Astrocyte of the spinal cord (primary cell): ENCODE data around the gene SLC5A5.

Source experiments
- DNase-seq: peaks from one replicate; pipeline ENCODE4 v3.0.0; 2011; ENCODE audit warnings: low read depth, low spot score
- H3K4me3 ChIP-seq: 2 replicates; pipeline ENCODE4 v1.5.1; 2011; ENCODE audit warnings: low read depth, mild to moderate bottlenecking, low read length, moderate library complexity
- in situ Hi-C: cut with HindIII; loops from 2 replicates; pipeline ENCODE4 v1.10.0; 2017; ENCODE audit warnings: low sequenced_read_pairs
- TF ChIP-seq, protein P1 (sequence below): IDR thresholded peaks from 2 replicates; pipeline ENCODE4 v1.5.1; 2012; ENCODE audit warnings: low read depth, mild to moderate bottlenecking, low read length, inconsistent platforms

SLC5A5 gene

GRCh38 chr19:17871878-17872250, at the start of gene SLC5A5:
SLC5A5 (plus strand) TSS chr19:17871945; CDS start chr19:17872320, 375 bp downstream.
- no peak for DNase-seq

GRCh38 chr19:17824339-17824738, 47.4 kb upstream of the SLC5A5 start:
- TF ChIP-seq, protein P1, sequence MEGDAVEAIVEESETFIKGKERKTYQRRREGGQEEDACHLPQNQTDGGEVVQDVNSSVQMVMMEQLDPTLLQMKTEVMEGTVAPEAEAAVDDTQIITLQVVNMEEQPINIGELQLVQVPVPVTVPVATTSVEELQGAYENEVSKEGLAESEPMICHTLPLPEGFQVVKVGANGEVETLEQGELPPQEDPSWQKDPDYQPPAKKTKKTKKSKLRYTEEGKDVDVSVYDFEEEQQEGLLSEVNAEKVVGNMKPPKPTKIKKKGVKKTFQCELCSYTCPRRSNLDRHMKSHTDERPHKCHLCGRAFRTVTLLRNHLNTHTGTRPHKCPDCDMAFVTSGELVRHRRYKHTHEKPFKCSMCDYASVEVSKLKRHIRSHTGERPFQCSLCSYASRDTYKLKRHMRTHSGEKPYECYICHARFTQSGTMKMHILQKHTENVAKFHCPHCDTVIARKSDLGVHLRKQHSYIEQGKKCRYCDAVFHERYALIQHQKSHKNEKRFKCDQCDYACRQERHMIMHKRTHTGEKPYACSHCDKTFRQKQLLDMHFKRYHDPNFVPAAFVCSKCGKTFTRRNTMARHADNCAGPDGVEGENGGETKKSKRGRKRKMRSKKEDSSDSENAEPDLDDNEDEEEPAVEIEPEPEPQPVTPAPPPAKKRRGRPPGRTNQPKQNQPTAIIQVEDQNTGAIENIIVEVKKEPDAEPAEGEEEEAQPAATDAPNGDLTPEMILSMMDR, result no peak
- H3K4me3 ChIP-seq, result no peak overlapping the region
- in situ Hi-C loops, result no loop called here
- DNase-seq, result no peak

More at GRCh38 chr19:17871878-17872250, at the start of gene SLC5A5:
- in situ Hi-C loops, result no loop called here
- H3K4me3 ChIP-seq, result no peak within 1 kb of the TSS
- TF ChIP-seq, protein P1, result no peak

GRCh38 chr19:17826508-17827056, 45.2 kb upstream of the SLC5A5 start:
- DNase-seq, result no peak
- H3K4me3 ChIP-seq, result no peak overlapping the region
- in situ Hi-C loops, result no loop called here
- TF ChIP-seq, protein P1, result no peak

GRCh38 chr19:17829855-17830566, 41.7 kb upstream of the SLC5A5 start:
- peak overlapping the region; percentile 2 for H3K4me3 ChIP-seq
- DNase-seq, result peak; percentile 13
- TF ChIP-seq, protein P1, result no peak
- in situ Hi-C loops, result no loop called here

GRCh38 chr19:17830567-17831418, 41.0 kb upstream of the SLC5A5 start:
- in situ Hi-C loops, result no loop called here
- peak; percentile 69 for DNase-seq
- TF ChIP-seq, protein P1, result no peak
- peak overlapping the region; percentile 2 for H3K4me3 ChIP-seq

DNA sequence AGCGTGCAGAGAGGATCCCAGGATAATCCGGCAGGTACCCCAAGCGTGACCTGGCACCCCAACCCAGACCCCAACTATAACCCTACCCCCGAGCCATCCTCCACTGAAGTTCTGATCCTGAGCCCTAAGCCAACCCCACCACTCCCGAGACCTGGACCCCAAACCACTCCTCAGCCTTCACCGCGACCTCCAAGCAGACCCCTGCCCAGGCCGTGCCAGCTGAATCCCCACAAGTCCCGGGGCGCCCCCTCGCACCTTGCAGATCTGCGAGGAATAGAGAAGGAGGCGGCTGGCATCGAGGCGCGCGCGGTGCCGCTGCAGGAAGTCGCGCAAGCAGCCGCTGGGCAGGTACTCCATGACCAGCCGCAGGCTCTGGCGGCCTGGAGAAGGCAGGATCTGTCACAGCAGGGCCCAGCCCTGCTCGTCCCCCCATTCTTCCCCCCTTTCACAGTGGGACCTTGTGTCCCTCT, 40.3 kb upstream of the SLC5A5 start:
- no peak overlapping the region for H3K4me3 ChIP-seq
- no peak for DNase-seq
- TF ChIP-seq, protein P1, result no peak
- in situ Hi-C loops, result no loop called here
